ENCODE data around the gene GPR37.

The GPR37 gene

DNA sequence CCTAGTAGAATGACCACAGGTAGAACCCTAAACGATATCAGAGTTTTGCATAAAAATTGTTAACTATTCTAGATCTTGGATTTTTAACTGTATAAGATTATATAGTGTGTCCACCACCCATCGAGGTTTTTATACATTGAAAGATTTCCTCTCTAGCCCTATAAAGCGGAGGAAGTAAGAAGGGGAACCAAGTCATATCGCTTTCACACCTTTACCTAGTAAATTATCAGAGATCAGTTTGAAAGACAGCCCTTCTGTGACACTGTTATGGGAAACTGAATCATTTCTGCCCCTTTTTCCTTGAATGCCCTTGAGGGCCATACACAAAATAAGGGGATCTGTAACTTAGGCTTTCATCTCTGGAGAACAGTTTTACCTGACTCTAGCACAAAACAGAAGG lies 8.3 kb upstream of the GPR37 start:
- no peak for DNase-seq
- intact Hi-C loops (cut with DNase I; ENCODE audit: low total_unique reads): no loop called here
- H3K27ac ChIP-seq: no peak overlapping the region
- peaks cover 0 to 5% of the 10 kb centered on the region in 2 donors for H3K27me3 ChIP-seq
- no peaks in the 10 kb centered on the region for H3K9me3 ChIP-seq
- no peaks in the 10 kb centered on the region for H3K36me3 ChIP-seq
- no peak overlapping the region for H3K4me3 ChIP-seq
- no peaks in the 10 kb centered on the region for H3K4me1 ChIP-seq
- TF ChIP-seq CTCF (IDR thresholded peaks at IDR 0.05): no peak

DNA sequence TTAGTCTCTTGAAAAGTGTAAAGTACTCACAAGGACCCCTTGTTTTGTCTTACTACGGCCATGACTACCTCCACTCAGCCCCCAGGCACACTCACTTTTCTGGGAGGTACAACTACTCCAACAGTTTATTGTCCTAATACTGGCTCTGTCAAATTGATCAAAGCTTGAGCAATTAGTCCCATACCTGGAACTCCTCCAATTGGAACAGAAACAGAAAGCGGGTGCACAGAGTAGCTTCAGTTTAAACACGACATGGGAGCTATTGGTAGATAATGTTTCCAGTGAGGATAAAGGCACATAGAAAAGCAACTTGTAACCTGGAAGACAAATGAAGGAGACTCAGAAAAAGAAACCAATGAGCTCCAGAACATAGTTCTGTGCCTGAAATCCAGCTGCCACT lies 7.7 kb upstream of the GPR37 start:
- Histone ChIP-seq H3K9me3 (no peaks in the 10 kb centered on the region), H3K27ac (no peak overlapping the region), H3K4me1 (no peaks in the 10 kb centered on the region), H3K27me3 (peaks cover 0 to 5% of the 10 kb centered on the region in 2 donors), H3K4me3 (no peak overlapping the region), H3K36me3 (no peaks in the 10 kb centered on the region)
- DNase-seq: no peak
- intact Hi-C loops (cut with DNase I; ENCODE audit: low total_unique reads): no loop called here
- no peak for TF ChIP-seq CTCF (IDR thresholded peaks at IDR 0.05)

GRCh38 chr7:124769136-124769535 lies 3.5 kb upstream of the GPR37 start:
- H3K27ac ChIP-seq: no peak overlapping the region
- DNase-seq: no peak
- intact Hi-C loops (cut with DNase I; ENCODE audit: low total_unique reads): no loop called here
- H3K36me3 ChIP-seq: no peaks in the 10 kb centered on the region
- peaks cover 0 to 22% (median 16%) of the 10 kb centered on the region in 4 donors for H3K4me1 ChIP-seq
- no peak overlapping the region for H3K4me3 ChIP-seq
- H3K9me3 ChIP-seq: no peaks in the 10 kb centered on the region
- H3K27me3 ChIP-seq: peaks cover 0 to 17% of the 10 kb centered on the region in 2 donors
- TF ChIP-seq CTCF (IDR thresholded peaks at IDR 0.05): no peak

DNA sequence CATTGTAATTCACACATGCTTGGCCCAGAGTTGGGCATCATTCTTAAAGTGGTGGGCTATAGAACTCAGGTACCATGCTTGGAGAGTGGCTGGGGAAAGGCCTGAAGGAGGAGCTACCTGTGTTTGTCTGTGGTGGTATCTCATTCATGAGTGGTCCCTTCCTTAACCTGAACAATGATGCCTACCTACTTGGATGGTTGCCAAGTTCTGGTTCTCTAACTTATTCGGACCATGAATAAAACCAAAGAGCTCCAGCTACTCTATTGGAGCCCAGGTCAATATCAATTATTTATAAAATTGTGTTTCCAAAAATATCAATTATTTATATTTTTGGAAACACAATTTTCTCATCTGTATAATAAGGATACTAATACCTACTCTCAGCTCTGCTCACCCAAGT lies 2.9 kb upstream of the GPR37 start:
- no peak overlapping the region for H3K4me3 ChIP-seq
- no peak for TF ChIP-seq CTCF (IDR thresholded peaks at IDR 0.05)
- peaks cover 0 to 28% (median 21%) of the 10 kb centered on the region in 4 donors for H3K4me1 ChIP-seq
- no peaks in the 10 kb centered on the region for H3K36me3 ChIP-seq
- peaks cover 0 to 22% of the 10 kb centered on the region in 2 donors for H3K27me3 ChIP-seq
- DNase-seq: no peak
- no peaks in the 10 kb centered on the region for H3K9me3 ChIP-seq
- intact Hi-C loops (cut with DNase I; ENCODE audit: low total_unique reads): no loop called here
- H3K27ac ChIP-seq: no peak overlapping the region

GRCh38 chr7:124764847-124765400 lies 668 bp downstream of the GPR37 start:
- Histone ChIP-seq H3K4me1 (peaks cover 0 to 36% (median 25%) of the 10 kb centered on the region in 4 donors), H3K9me3 (no peaks in the 10 kb centered on the region), H3K36me3 (no peaks in the 10 kb centered on the region), H3K27me3 (peaks cover 0 to 22% of the 10 kb centered on the region in 2 donors), H3K27ac (no peak overlapping the region), H3K4me3 (peak overlapping the region; percentile 46 to 56)
- DNase-seq: no peak
- intact Hi-C loops (cut with DNase I; ENCODE audit: low total_unique reads): no loop called here
- no peak for TF ChIP-seq CTCF (IDR thresholded peaks at IDR 0.05)

Measured in tibial artery (tissue), 4 donors.